HCT116 (cell line): ENCODE measurements around the gene SNRNP40.

Experiments
- EZH2phosphoT487 ChIP-seq: fragments of 200-600 bp; IDR thresholded peaks from 2 replicates; pipeline ENCODE4 v1.6.1; 2018; ENCODE audit warnings: antibody characterized with exemption, borderline replicate concordance
- POLR2A ChIP-seq: IDR thresholded peaks from 2 replicates; pipeline ENCODE4 v1.7.0; 2011; ENCODE audit warnings: borderline replicate concordance; ENCODE audit not compliant: insufficient read depth, insufficient read length; ENCODE audit errors: extremely low read depth
- POLR2AphosphoS5 ChIP-seq: IDR thresholded peaks from 2 replicates; pipeline ENCODE4 v1.6.1; 2011; ENCODE audit warnings: mild to moderate bottlenecking, low read depth, low read length, moderate library complexity
- RAD21 ChIP-seq: IDR thresholded peaks from 2 replicates; pipeline ENCODE4 v1.6.1; 2012; ENCODE audit warnings: low read depth, mild to moderate bottlenecking
- SIN3A ChIP-seq: IDR thresholded peaks from 2 replicates; pipeline ENCODE4 v1.6.1; 2012; ENCODE audit warnings: low read depth
- TCF7L2 ChIP-seq: IDR thresholded peaks from 2 replicates; pipeline ENCODE4 v1.7.0; 2011; ENCODE audit warnings: borderline replicate concordance, inconsistent platforms; ENCODE audit not compliant: insufficient read depth, insufficient read length; ENCODE audit errors: extremely low read depth
- YY1 ChIP-seq: IDR thresholded peaks from 2 replicates; pipeline ENCODE4 v1.6.1; 2011; ENCODE audit warnings: low read length, low read depth, moderate library complexity, mild to moderate bottlenecking; ENCODE audit not compliant: insufficient replicate concordance; ENCODE audit errors: extremely low read depth
- TF ChIP-seq, protein P1 (sequence below), 3 experiments: fragments of 200-600 bp in 1 of 3; sonication (generic) in 1 of 3; IDR thresholded peaks in 2 of 3; conservative IDR thresholded peaks in 1 of 3; 2 replicates each; pipeline ENCODE4 v1.5.1; 2012 to 2017; ENCODE audit warnings: low read depth in 2 of 3, low read length in 2 of 3, antibody characterized with exemption in 1 of 3, borderline replicate concordance in 1 of 3, control low read depth in 1 of 3, mild to moderate bottlenecking in 1 of 3, mixed read lengths in 1 of 3, mixed run types in 1 of 3, moderate library complexity in 1 of 3; ENCODE audit not compliant: insufficient read depth in 1 of 3
- TF ChIP-seq, protein P2 (sequence below): IDR thresholded peaks from 2 replicates; pipeline ENCODE4 v1.6.1; 2012

DNA sequence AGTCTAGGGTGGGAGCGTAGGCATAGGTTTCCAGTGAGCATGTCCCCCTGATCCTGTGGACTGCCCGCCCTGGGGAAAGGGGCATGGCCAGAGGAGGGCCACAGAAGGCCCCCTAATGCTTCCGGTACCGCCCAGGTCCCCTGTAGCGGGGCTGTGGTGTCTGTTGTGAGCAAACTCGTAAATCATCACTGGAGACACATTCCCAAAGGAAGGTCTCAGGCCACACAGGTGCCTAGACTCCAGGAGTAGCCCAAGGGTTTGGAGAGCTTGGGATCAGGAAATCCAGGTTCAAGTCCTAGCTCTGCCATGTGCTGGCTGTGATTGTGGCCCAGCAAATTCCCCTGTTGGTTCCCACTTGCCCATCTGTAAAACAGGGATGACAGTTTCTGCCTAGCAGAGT lies 77.1 kb downstream of the SNRNP40 start:
- TF ChIP-seq POLR2AphosphoS5 (no peak), YY1 (no peak), TCF7L2 (no peak), RAD21 (no peak), SIN3A (no peak), POLR2A (no peak), EZH2phosphoT487 (no peak)
- TF ChIP-seq, protein P1, sequence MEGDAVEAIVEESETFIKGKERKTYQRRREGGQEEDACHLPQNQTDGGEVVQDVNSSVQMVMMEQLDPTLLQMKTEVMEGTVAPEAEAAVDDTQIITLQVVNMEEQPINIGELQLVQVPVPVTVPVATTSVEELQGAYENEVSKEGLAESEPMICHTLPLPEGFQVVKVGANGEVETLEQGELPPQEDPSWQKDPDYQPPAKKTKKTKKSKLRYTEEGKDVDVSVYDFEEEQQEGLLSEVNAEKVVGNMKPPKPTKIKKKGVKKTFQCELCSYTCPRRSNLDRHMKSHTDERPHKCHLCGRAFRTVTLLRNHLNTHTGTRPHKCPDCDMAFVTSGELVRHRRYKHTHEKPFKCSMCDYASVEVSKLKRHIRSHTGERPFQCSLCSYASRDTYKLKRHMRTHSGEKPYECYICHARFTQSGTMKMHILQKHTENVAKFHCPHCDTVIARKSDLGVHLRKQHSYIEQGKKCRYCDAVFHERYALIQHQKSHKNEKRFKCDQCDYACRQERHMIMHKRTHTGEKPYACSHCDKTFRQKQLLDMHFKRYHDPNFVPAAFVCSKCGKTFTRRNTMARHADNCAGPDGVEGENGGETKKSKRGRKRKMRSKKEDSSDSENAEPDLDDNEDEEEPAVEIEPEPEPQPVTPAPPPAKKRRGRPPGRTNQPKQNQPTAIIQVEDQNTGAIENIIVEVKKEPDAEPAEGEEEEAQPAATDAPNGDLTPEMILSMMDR (IDR thresholded peaks at IDR 0.05 in 2 of 3, conservative IDR thresholded peaks at IDR 0.05 in 1 of 3; ENCODE audit: borderline replicate concordance in 1 of 3, insufficient read depth in 1 of 3, low read depth in 2 of 3, low read length in 2 of 3), result no peak
- TF ChIP-seq, protein P2, sequence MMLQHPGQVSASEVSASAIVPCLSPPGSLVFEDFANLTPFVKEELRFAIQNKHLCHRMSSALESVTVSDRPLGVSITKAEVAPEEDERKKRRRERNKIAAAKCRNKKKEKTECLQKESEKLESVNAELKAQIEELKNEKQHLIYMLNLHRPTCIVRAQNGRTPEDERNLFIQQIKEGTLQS, result no peak
